Suprapubic skin (tissue), 4 donors: ENCODE data around the gene CADPS.

Source experiments
- EP300 ChIP-seq: sonication (generic); formaldehyde crosslinking; IDR thresholded peaks from one replicate; pipeline ENCODE4 v1.6.1; 2017; ENCODE audit warnings: antibody characterized with exemption
- POLR2A ChIP-seq, 2 donors: fragments of 450-650 bp; IDR thresholded peaks; one replicate each; pipeline ENCODE4 v1.6.1; 2017; ENCODE audit warnings: antibody characterized with exemption in 2 of 2, mild to moderate bottlenecking in 2 of 2, moderate library complexity in 2 of 2
- POLR2AphosphoS5 ChIP-seq, 3 donors: sonication (generic); formaldehyde crosslinking; IDR thresholded peaks; one replicate each; pipeline ENCODE4 v1.6.1; 2017; ENCODE audit warnings: antibody characterized with exemption in 3 of 3
- TF ChIP-seq, protein P1 (sequence below), 2 donors: fragments of 200-600 bp in 1 of 2; fragments of 450-650 bp in 1 of 2; sonication (generic) in 1 of 2; IDR thresholded peaks; one replicate each; pipeline ENCODE4 v1.5.1; 2016 to 2019; ENCODE audit warnings: antibody characterized with exemption in 2 of 2, mild to moderate bottlenecking in 1 of 2, moderate library complexity in 1 of 2

GRCh38 chr3:62677926-62678325, 197.3 kb downstream of the CADPS start:
- TF ChIP-seq, protein P1, sequence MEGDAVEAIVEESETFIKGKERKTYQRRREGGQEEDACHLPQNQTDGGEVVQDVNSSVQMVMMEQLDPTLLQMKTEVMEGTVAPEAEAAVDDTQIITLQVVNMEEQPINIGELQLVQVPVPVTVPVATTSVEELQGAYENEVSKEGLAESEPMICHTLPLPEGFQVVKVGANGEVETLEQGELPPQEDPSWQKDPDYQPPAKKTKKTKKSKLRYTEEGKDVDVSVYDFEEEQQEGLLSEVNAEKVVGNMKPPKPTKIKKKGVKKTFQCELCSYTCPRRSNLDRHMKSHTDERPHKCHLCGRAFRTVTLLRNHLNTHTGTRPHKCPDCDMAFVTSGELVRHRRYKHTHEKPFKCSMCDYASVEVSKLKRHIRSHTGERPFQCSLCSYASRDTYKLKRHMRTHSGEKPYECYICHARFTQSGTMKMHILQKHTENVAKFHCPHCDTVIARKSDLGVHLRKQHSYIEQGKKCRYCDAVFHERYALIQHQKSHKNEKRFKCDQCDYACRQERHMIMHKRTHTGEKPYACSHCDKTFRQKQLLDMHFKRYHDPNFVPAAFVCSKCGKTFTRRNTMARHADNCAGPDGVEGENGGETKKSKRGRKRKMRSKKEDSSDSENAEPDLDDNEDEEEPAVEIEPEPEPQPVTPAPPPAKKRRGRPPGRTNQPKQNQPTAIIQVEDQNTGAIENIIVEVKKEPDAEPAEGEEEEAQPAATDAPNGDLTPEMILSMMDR (IDR thresholded peaks at IDR 0.05) = no peak
- TF ChIP-seq POLR2AphosphoS5 (IDR thresholded peaks at IDR 0.05) (no peak), EP300 (no peak), POLR2A (IDR thresholded peaks at IDR 0.05) (no peak)
